Brain microvascular endothelial cell (primary cell): ENCODE results near the gene CBLB.

Experiments
- DNase-seq: peaks from one replicate; pipeline ENCODE4 v3.0.0-alpha.2; 2020
- H3K27ac ChIP-seq: fragments of 250-450 bp; sonication (Bioruptor Pico); 2 replicates; pipeline ENCODE4 v1.5.1; 2020; ENCODE audit warnings: mild to moderate bottlenecking, moderate library complexity
- H3K27me3 ChIP-seq: fragments of 250-450 bp; sonication (Bioruptor Pico); replicated peaks from 2 replicates; pipeline ENCODE4 v1.5.1; 2020; ENCODE audit warnings: mild to moderate bottlenecking
- H3K36me3 ChIP-seq: fragments of 250-450 bp; sonication (Bioruptor Pico); replicated peaks from 2 replicates; pipeline ENCODE4 v1.5.1; 2020; ENCODE audit warnings: mild to moderate bottlenecking
- H3K4me3 ChIP-seq: 2 replicates; pipeline ENCODE4 v1.5.1; 2011; ENCODE audit warnings: low read depth, mild to moderate bottlenecking, control low read depth, low read length, moderate library complexity
- CTCF ChIP-seq: IDR thresholded peaks from 2 replicates; pipeline ENCODE4 v1.5.1; 2011; ENCODE audit warnings: low read depth, mild to moderate bottlenecking, moderate library complexity, low read length, control low read depth, inconsistent platforms; ENCODE audit errors: missing control alignments
- in situ Hi-C: cut with HindIII; loops from 2 replicates; pipeline ENCODE4 v1.10.0; 2017; ENCODE audit warnings: low sequenced_read_pairs, low pct_ligation_motif_present

The CBLB gene

GRCh38 chr3:105767776-105768175, 101.0 kb downstream of the CBLB start:
- no peak overlapping the region for H3K4me3 ChIP-seq
- H3K36me3 ChIP-seq, result no peaks in the 10 kb centered on the region
- TF ChIP-seq CTCF, result no peak
- in situ Hi-C loops, result no loop called here
- no peak for DNase-seq
- H3K27ac ChIP-seq, result no peak overlapping the region
- no peaks in the 10 kb centered on the region for H3K27me3 ChIP-seq

- no peak overlapping the region for H3K4me3 ChIP-seq
- in situ Hi-C loops, result no loop called here
- H3K27ac ChIP-seq, result no peak overlapping the region
- no peaks in the 10 kb centered on the region for H3K27me3 ChIP-seq
- H3K36me3 ChIP-seq, result no peaks in the 10 kb centered on the region
- no peak for DNase-seq
- no peak for TF ChIP-seq CTCF
These were observed 101.6 kb downstream of the CBLB start for GRCh38 chr3:105767216-105767615.

GRCh38 chr3:105765308-105765639, 103.5 kb downstream of the CBLB start:
- no peak overlapping the region for H3K4me3 ChIP-seq
- no peak for DNase-seq
- H3K36me3 ChIP-seq, result no peaks in the 10 kb centered on the region
- H3K27ac ChIP-seq, result no peak overlapping the region
- H3K27me3 ChIP-seq, result no peaks in the 10 kb centered on the region
- no peak for TF ChIP-seq CTCF
- in situ Hi-C loops, result no loop called here

GRCh38 chr3:105764378-105765307, 104.2 kb downstream of the CBLB start:
- Histone ChIP-seq H3K27me3 (no peaks in the 10 kb centered on the region), H3K36me3 (no peaks in the 10 kb centered on the region), H3K27ac (no peak overlapping the region), H3K4me3 (no peak overlapping the region)
- in situ Hi-C loops, result no loop called here
- no peak for DNase-seq
- no peak for TF ChIP-seq CTCF

GRCh38 chr3:105763659-105764036, 105.2 kb downstream of the CBLB start:
- Histone ChIP-seq H3K27ac (no peak overlapping the region), H3K36me3 (no peaks in the 10 kb centered on the region), H3K27me3 (no peaks in the 10 kb centered on the region), H3K4me3 (no peak overlapping the region)
- in situ Hi-C loops, result no loop called here
- DNase-seq, result no peak
- no peak for TF ChIP-seq CTCF
